Hematopoietic multipotent progenitor cell treated with erythropoietin and hydrocortisone succinate and interleukin-3 and kit ligand, for 15 days (in vitro differentiated cells): ENCODE results near the gene KCNH6.

ENCODE experiments used
- DNase-seq: peaks from one replicate; pipeline ENCODE4 v3.0.0-alpha.2; 2015; ENCODE audit warnings: low spot score

Gene KCNH6

GRCh38 chr17:63488851-63489250 lies 34.3 kb upstream of the KCNH6 start:
- no peak for DNase-seq

DNA sequence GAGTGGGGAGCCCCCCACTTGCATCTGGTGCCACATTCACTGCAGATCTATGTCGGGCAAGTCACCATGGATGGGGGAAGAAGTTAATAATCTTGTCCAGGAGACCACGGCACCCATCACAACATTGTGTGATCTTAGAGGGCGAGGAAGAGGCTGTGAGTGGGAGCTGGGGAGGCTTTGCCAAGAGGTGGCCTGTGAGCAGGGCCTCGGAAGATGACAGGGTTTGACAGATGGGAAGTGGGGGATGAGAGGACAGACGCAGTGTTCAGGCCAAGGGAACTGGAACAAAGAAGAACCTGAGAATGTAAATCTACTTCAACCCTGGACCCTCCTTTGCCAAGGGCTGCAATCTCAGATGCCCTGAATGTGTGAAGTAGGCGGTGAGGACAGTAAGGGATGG lies 33.9 kb upstream of the KCNH6 start:
- DNase-seq = no peak

GRCh38 chr17:63490329-63490728 lies 32.8 kb upstream of the KCNH6 start:
- DNase-seq = no peak

GRCh38 chr17:63490858-63491400 lies 32.2 kb upstream of the KCNH6 start:
- no peak for DNase-seq

DNA sequence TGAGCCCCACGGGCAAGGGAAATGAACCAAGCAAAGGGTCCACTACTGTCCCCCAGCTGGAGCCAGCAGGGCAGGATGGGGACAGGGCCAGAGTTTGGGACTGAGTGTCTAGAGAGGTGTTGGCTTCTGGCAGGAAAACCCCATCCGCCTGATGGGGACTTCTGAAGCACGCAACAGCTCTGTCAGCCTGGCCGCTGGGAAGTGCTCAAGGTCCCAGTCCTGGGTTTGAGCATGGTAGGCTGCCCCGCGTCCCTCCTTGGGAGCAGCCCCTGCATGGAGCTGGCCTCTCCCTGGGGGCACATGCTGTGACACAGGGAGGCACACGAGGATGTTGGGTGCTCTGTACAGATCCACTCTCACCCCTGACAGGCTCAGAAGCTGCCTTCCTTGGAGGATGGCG lies 31.7 kb upstream of the KCNH6 start:
- DNase-seq = no peak

- no peak for DNase-seq
Measured at GRCh38 chr17:63491977-63492618, 31.1 kb upstream of the KCNH6 start.

DNA sequence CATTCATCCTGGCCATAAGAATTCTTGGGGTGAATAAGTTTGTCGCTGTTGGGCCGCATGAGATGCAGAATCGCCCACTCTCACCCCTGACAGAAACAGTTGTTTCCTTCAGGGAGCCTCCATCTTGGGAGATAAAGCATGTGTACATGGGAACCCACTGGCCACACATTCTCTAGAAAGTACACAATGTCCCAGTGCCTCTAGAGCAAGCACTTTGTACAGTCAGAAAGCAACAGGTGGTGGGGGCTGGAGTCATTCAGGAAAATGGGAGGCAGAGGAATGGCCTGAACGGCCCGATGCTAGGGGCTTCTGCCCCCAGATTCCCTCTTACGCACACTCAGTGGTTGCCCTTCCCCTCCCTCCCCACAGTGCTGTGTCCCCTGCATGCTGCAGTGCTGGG lies 30.2 kb upstream of the KCNH6 start:
- DNase-seq = no peak

DNA sequence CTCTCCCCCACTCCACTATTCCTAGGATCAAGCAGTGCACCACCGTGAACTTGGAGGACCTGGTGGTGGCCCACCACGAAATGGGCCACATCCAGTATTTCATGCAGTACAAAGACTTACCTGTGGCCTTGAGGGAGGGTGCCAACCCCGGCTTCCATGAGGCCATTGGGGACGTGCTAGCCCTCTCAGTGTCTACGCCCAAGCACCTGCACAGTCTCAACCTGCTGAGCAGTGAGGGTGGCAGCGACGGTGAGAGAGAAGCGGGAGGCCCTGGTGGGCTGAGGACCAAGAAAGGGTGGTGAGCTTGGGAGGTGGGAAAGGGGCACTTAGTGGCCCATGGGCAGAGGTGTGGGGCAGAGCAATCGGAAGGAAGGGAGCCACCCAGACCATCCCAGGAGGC lies 29.7 kb upstream of the KCNH6 start:
- DNase-seq = no peak

- DNase-seq = no peak
Measured at GRCh38 chr17:63494300-63494928, 28.7 kb upstream of the KCNH6 start.

- DNase-seq = no peak
Measured at GRCh38 chr17:63495491-63495890, 27.7 kb upstream of the KCNH6 start.

DNA sequence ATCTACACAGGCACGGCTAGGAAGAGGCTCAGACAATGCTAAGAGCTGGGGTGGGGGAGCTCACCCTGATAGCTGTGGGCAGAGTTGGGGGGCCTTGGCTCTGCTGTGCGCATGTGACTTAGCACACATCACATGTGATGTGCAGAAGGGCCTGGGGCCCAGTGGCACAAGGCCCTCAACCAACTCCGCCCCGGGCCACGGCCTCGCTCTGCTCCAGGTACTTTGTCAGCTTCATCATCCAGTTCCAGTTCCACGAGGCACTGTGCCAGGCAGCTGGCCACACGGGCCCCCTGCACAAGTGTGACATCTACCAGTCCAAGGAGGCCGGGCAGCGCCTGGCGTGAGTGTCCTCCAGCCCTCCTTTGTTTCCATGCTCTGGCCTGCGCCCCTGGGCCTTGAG lies 27.0 kb upstream of the KCNH6 start:
- DNase-seq = no peak

DNA sequence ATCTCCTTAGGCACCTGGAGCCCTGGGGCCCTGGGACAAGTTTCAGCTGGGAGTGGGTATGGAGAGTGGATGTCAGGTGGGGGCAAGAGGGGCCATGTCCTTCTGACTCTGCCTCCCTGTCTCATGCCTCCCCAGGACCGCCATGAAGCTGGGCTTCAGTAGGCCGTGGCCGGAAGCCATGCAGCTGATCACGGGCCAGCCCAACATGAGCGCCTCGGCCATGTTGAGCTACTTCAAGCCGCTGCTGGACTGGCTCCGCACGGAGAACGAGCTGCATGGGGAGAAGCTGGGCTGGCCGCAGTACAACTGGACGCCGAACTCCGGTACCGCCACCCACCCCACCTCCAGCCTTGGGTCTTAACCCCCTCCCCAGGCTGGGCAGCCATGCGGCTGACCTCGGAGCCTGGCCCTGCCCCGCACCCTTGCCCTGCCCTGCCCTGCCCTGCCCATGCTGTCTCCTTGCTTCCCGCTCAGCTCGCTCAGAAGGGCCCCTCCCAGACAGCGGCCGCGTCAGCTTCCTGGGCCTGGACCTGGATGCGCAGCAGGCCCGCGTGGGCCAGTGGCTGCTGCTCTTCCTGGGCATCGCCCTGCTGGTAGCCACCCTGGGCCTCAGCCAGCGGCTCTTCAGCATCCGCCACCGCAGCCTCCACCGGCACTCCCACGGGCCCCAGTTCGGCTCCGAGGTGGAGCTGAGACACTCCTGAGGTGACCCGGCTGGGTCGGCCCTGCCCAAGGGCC lies 26.3 kb upstream of the KCNH6 start:
- DNase-seq = no peak

GRCh38 chr17:63497708-63498483 lies 25.3 kb upstream of the KCNH6 start:
- DNase-seq = no peak

- DNase-seq = no peak
Measured at GRCh38 chr17:63498626-63499195, 24.4 kb upstream of the KCNH6 start.

DNA sequence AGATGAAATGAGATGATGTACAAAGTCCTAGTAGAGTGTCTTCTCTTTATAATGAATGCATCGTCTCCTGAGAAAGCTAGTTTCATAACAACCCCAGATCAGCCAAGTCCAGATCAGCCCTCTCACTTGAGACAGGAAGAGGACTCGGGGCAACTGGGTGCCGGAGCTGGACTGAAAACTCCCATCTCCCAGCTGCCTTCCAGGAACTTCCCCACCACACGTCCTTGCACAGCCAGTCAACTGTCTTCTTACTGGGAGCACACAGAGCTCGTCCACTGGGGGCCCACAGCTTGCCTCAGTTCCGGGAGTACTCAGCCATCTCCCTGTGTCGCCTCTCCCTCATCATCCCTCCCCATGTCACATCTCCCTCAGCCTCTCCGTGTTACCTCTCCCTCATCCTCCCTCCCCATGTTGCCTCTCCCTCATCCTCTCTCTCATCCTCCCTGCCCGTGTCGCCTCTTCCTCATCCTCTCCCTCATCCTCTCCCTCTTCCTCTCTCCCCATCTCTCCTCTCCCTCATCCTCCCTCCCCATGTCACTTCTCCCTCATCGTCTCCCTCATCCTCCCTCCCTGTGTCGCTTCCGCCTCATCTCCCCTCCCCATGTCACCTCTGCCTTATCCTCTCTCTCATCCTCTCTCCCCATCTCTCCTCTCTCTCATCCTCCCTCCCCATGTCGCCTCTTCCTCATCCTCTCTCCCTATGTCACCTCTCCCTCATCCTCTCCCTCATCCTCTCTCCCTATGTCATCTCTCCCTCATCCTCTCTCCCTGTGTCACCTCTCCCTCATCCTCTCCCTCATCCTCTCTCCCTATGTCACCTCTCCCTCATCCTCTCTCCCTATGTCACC lies 22.4 kb upstream of the KCNH6 start:
- DNase-seq = no peak

- no peak for DNase-seq
Measured at GRCh38 chr17:63503341-63503705, 19.8 kb upstream of the KCNH6 start.

DNA sequence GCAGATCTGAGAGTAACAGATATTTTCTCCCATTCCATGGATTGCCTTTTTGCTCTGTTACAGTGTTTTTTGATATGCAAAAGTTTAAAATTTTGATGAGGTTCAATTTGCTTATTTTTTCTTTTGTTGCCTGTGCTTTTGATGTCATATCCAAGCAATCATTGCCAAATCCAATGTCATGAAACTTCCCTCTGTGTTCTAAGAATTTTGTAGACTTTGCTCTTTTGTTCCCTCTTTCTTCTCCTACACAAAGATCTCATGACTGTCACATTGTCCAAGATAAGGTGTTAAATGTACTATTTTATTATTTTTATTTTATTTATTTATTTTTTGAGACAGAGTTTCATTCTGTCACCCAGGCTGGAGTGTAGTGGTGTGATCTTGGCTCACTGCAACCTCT lies 18.9 kb upstream of the KCNH6 start:
- no peak for DNase-seq

GRCh38 chr17:63505341-63505740 lies 17.8 kb upstream of the KCNH6 start:
- DNase-seq = no peak

- no peak for DNase-seq
Measured at GRCh38 chr17:63506627-63507026, 16.5 kb upstream of the KCNH6 start.

DNA sequence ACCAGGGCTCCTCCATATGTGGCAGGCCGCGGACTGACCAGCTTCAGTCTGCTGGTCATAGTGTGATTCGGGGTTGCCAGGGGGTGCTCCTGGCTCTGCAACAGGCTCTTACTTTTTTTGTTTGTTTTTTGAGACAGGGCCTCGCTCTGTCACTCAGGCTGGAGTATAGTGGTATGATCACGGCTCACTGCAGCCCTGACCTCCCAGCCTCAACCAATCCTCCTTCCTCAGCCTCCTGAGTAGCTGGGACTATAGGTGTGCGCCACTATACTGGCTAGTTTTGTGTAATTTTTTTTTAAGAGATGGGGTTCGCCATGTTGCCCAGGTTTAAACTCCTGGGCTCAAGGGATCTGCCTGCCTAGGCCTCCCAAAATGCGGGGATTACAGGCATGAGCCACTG lies 11.8 kb upstream of the KCNH6 start:
- DNase-seq = no peak

DNA sequence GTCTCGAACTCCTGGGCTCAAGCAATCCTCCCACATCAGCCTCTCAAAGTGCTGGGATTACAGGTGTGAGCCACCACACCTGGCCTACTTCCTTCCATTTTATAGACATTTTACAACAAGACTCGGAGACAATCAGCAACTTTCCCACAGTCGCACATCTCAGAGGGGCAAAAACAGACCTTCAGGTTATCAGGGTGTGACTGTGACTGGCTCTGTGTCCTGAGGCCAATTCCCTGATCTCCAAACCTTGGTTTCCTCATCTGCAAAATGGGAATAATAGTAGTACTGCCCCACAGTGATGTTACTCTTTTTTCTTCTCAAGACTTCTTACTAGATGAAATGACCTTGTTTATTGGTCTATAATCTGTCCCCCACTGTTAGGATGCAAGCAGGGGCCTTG lies 10.8 kb upstream of the KCNH6 start:
- DNase-seq = no peak
